ENCODE results near the gene SMAP2. TPM values are rescaled to one million over a fixed set of nuclear protein-coding genes. Genes with fewer than 3 reads are reported as not detected.

SMAP2 gene
- polyA plus RNA-seq, 1 donor (not counting 4 experiments of a cell fraction or from before 2014, with no cell fraction given) = 13.2 TPM

- Histone ChIP-seq H3K79me2 (ENCODE audit: control insufficient read depth, insufficient read depth, low read length) (peaks cover 5% of the 10 kb centered on the region), H3K4me2 (ENCODE audit: control insufficient read depth, extremely low read depth, insufficient read depth, low read depth, low read length) (no peak overlapping the region), H3K27ac (ENCODE audit: control insufficient read depth, insufficient read depth, low read length) (no peak overlapping the region), H4K20me1 (ENCODE audit: control insufficient read depth, extremely low read depth, insufficient read depth, low read length) (no peaks in the 10 kb centered on the region), H2AFZ (ENCODE audit: control insufficient read depth, low read length) (no peak overlapping the region), H3K9ac (ENCODE audit: control insufficient read depth, extremely low read depth, insufficient read depth, low read length) (no peak overlapping the region), H3K4me1 (ENCODE audit: control insufficient read depth, extremely low read depth, insufficient read depth, low read length) (no peaks in the 10 kb centered on the region), H3K27me3 (ENCODE audit: control insufficient read depth, extremely low read depth, insufficient read depth, low read length) (no peaks in the 10 kb centered on the region), H3K4me3 (ENCODE audit: control insufficient read depth in 2 of 3, extremely low read depth in 1 of 3, insufficient read depth in 2 of 3, low read depth in 1 of 3, low read length in 3 of 3) (no peak overlapping the region), H3K36me3 (ENCODE audit: control insufficient read depth in 2 of 2, extremely low read depth in 1 of 2, insufficient read depth in 2 of 2, low read length in 2 of 2) (no peaks in the 10 kb centered on the region), H3K9me3 (ENCODE audit: control insufficient read depth, low read depth, low read length) (no peaks in the 10 kb centered on the region), H3K9me1 (ENCODE audit: control insufficient read depth, extremely low read depth, insufficient read depth, low read length) (no peaks in the 10 kb centered on the region)
- FAIRE-seq = no peak
- no peak for DNase-seq (ENCODE audit: low read depth, low spot score)
- dilution Hi-C loops (cut with MboI; ENCODE audit: extremely low pct_ligation_motif_present, low sequenced_read_pairs) = no loop called here
- TF ChIP-seq CTCF (optimal IDR thresholded peaks at IDR 0.05 in 1 of 3, IDR thresholded peaks at IDR 0.05 in 1 of 3, conservative IDR thresholded peaks at IDR 0.05 in 1 of 3; ENCODE audit: extremely low read depth in 1 of 3, insufficient read depth in 2 of 3, low read length in 3 of 3) (no peak), EZH2 (IDR thresholded peaks at IDR 0.05; ENCODE audit: low read length) (no peak)
These were observed 18.7 kb downstream of the SMAP2 start for GRCh38 chr1:40392221-40392620.

DNA sequence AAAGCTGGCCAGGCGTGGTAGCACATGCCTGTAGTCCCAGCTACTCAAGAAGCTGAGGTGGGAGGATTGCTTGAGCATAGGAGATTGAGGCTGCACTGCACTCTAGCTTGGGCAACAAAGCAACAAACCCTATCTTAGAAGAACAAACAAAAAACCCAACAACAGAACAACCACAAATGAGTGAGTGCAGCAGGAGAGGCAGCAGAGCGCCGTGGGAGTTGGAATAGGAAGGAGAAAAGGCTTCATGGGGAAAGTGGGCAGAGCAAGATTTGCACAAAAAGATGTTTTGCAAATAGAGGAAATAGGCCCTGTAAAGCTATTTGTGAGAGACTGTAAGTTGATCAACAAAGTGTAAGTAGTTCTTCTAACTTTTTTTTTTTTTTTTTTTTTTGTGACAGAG is 19.6 kb downstream of the SMAP2 start:
- Histone ChIP-seq H3K27ac (ENCODE audit: control insufficient read depth, insufficient read depth, low read length) (no peak overlapping the region), H3K9me1 (ENCODE audit: control insufficient read depth, extremely low read depth, insufficient read depth, low read length) (no peaks in the 10 kb centered on the region), H3K9me3 (ENCODE audit: control insufficient read depth, low read depth, low read length) (no peaks in the 10 kb centered on the region), H2AFZ (ENCODE audit: control insufficient read depth, low read length) (no peak overlapping the region), H3K9ac (ENCODE audit: control insufficient read depth, extremely low read depth, insufficient read depth, low read length) (no peak overlapping the region), H3K4me3 (ENCODE audit: control insufficient read depth in 2 of 3, extremely low read depth in 1 of 3, insufficient read depth in 2 of 3, low read depth in 1 of 3, low read length in 3 of 3) (no peak overlapping the region), H3K27me3 (ENCODE audit: control insufficient read depth, extremely low read depth, insufficient read depth, low read length) (no peaks in the 10 kb centered on the region), H3K4me2 (ENCODE audit: control insufficient read depth, extremely low read depth, insufficient read depth, low read depth, low read length) (no peak overlapping the region), H4K20me1 (ENCODE audit: control insufficient read depth, extremely low read depth, insufficient read depth, low read length) (no peaks in the 10 kb centered on the region), H3K4me1 (ENCODE audit: control insufficient read depth, extremely low read depth, insufficient read depth, low read length) (no peaks in the 10 kb centered on the region), H3K36me3 (ENCODE audit: control insufficient read depth in 2 of 2, extremely low read depth in 1 of 2, insufficient read depth in 2 of 2, low read length in 2 of 2) (no peaks in the 10 kb centered on the region), H3K79me2 (ENCODE audit: control insufficient read depth, insufficient read depth, low read length) (peaks cover 6% of the 10 kb centered on the region)
- dilution Hi-C loops (cut with MboI; ENCODE audit: extremely low pct_ligation_motif_present, low sequenced_read_pairs) = no loop called here
- DNase-seq (ENCODE audit: low read depth, low spot score) = no peak
- FAIRE-seq = no peak
- TF ChIP-seq CTCF (optimal IDR thresholded peaks at IDR 0.05 in 1 of 3, IDR thresholded peaks at IDR 0.05 in 1 of 3, conservative IDR thresholded peaks at IDR 0.05 in 1 of 3; ENCODE audit: extremely low read depth in 1 of 3, insufficient read depth in 2 of 3, low read length in 3 of 3) (no peak), EZH2 (IDR thresholded peaks at IDR 0.05; ENCODE audit: low read length) (no peak)

Measured in keratinocyte (primary cell).